ENCODE results near the gene DCP1B. TPM values are rescaled to one million over a fixed set of nuclear protein-coding genes. Genes with fewer than 3 reads are reported as not detected.

The DCP1B gene
- total and polyA plus RNA-seq, 2 donors (not counting 3 experiments of a cell fraction or from before 2014, with no cell fraction given), result 11.2 to 19.8 TPM

GRCh38 chr12:1992732-1993131 is 11.5 kb downstream of the DCP1B start:
- H3K9me3 ChIP-seq (replicated peaks; ENCODE audit: control insufficient read depth, insufficient read depth, low read length), result no peaks in the 10 kb centered on the region
- H3K4me3 ChIP-seq (replicated peaks in 1 of 3; ENCODE audit: insufficient read depth in 1 of 3, low read depth in 1 of 3, low read length in 3 of 3), result no peak overlapping the region
- H3K4me1 ChIP-seq (ENCODE audit: control insufficient read depth, extremely low read depth, insufficient read depth, low read length), result peaks cover 3% of the 10 kb centered on the region
- H4K20me1 ChIP-seq (replicated peaks; ENCODE audit: control insufficient read depth, extremely low read depth, insufficient read depth, low read length), result no peaks in the 10 kb centered on the region
- H3K27ac ChIP-seq (ENCODE audit: insufficient read depth, low read depth, low read length), result no peak overlapping the region
- no peak for FAIRE-seq
- TF ChIP-seq MAX (IDR thresholded peaks at IDR 0.05; ENCODE audit: insufficient read depth, insufficient read length) (no peak), JUN (IDR thresholded peaks at IDR 0.05; ENCODE audit: borderline replicate concordance, insufficient read depth, insufficient read length, low read depth) (no peak), POLR2AphosphoS5 (IDR thresholded peaks at IDR 0.05; ENCODE audit: insufficient read depth, low read depth, low read length) (no peak), GATA2 (IDR thresholded peaks at IDR 0.05; ENCODE audit: insufficient read depth, insufficient read length, low read depth, low read length) (no peak), CTCF (IDR thresholded peaks at IDR 0.05; ENCODE audit: extremely low read depth in 1 of 2, insufficient read depth in 1 of 2, low read depth in 1 of 2, low read length in 2 of 2) (no peak), EZH2 (IDR thresholded peaks at IDR 0.05; ENCODE audit: borderline replicate concordance, low read depth, low read length, severe bottlenecking) (no peak), POLR2A (IDR thresholded peaks at IDR 0.05; ENCODE audit: low read depth, low read length) (no peak), MYC (IDR thresholded peaks at IDR 0.05; ENCODE audit: low read depth, low read length) (no peak), FOS (IDR thresholded peaks at IDR 0.05; ENCODE audit: borderline replicate concordance, insufficient read depth, low read length) (no peak)
- no peaks in the 10 kb centered on the region for H3K79me2 ChIP-seq (ENCODE audit: control insufficient read depth, insufficient read depth, low read length)
- no peak overlapping the region for H2AFZ ChIP-seq (ENCODE audit: low read depth, low read length)
- no peak overlapping the region for H3K4me2 ChIP-seq (ENCODE audit: insufficient read depth, low read length)
- ChIA-PET POLR2A (no interaction called here), CTCF (interaction anchor here (2.7 kb wide), 1 partner anchor 53 kb away, joined by 7 read pairs; no protein-coding TSS in a partner anchor)
- no peak overlapping the region for H3K9ac ChIP-seq (replicated peaks; ENCODE audit: extremely low read depth, insufficient read depth, low read length)
- H3K36me3 ChIP-seq (ENCODE audit: control insufficient read depth in 2 of 2, extremely low read depth in 1 of 2, insufficient read depth in 2 of 2, low read length in 2 of 2), result peaks cover 2 to 7% of the 10 kb centered on the region in 2 experiments
- intact Hi-C loops (cut with micrococcal nuclease) (loop anchor here (1.0 kb wide), 1 partner anchor 43 kb away; no protein-coding TSS in a partner anchor), dilution Hi-C loops (cut with MboI; ENCODE audit: extremely low pct_ligation_motif_present, low sequenced_read_pairs) (no loop called here)
- no peaks in the 10 kb centered on the region for H3K27me3 ChIP-seq (ENCODE audit: control insufficient read depth in 2 of 2, insufficient read depth in 2 of 2, low read length in 2 of 2)
- DNase-seq (ENCODE audit: low read depth, low spot score), result no peak
- H3K9me1 ChIP-seq (replicated peaks; ENCODE audit: control insufficient read depth, extremely low read depth, insufficient read depth, low read length), result no peaks in the 10 kb centered on the region
- no TSS peak for BruUV-seq (replicated peaks)

All from endothelial cell of umbilical vein (primary cell).